Measurements from ENCODE around the gene DLG3. TPM values are rescaled to one million over a fixed set of nuclear protein-coding genes. Genes with fewer than 3 reads are reported as not detected.
"Not testable (repeated sequence)": the region's sequence is repeated elsewhere in the genome, so short reads cannot be mapped to it uniquely, and the experiment has no call there.

Gene DLG3
- total RNA-seq, 2 experiments from 2014 or later: 6.6 to 9.0 TPM

- Histone ChIP-seq H3K4me3 (ENCODE audit: low read length) (no peak overlapping the region), H3K27ac (ENCODE audit: low read depth in 1 of 2, low read length in 2 of 2) (no peak overlapping the region), H3K36me3 (ENCODE audit: insufficient read depth, low read length) (peaks cover 9% of the 10 kb centered on the region), H3K4me1 (ENCODE audit: insufficient read depth, low read length) (peaks cover 12% of the 10 kb centered on the region), H3K9me3 (ENCODE audit: control insufficient read depth in 1 of 2, insufficient read depth in 1 of 2, low read length in 2 of 2) (no peaks in the 10 kb centered on the region), H3K27me3 (ENCODE audit: control insufficient read depth in 1 of 2, insufficient read depth in 2 of 2, low read length in 2 of 2) (no peaks in the 10 kb centered on the region)
- CTCF ChIA-PET: no interaction called here
- Mint-ChIP-seq H3K4me3 (no peak overlapping the region), H3K36me3 (ENCODE audit: low read depth) (peaks cover 12% of the 10 kb centered on the region), H3K27ac (peak overlapping the region; percentile 36), H3K27me3 (no peaks in the 10 kb centered on the region), H3K9me3 (no peaks in the 10 kb centered on the region), H3K4me1 (ENCODE audit: low read depth) (peaks cover 10% of the 10 kb centered on the region)
- ATAC-seq (ENCODE audit: poor library complexity): no peak
- DNase-seq: no peak
- POLR2A ChIA-PET: no interaction called here
- intact Hi-C loops (cut with DNase I, micrococcal nuclease): no loop called here
- TF ChIP-seq CTCF (IDR thresholded peaks at IDR 0.05): no peak
Measured at GRCh38 chrX:70505451-70505841, 60.8 kb downstream of the DLG3 start.

GRCh38 chrX:70508296-70508911 is 63.8 kb downstream of the DLG3 start:
- DNase-seq (no peak), ATAC-seq (ENCODE audit: poor library complexity) (no peak)
- Mint-ChIP-seq H3K4me1 (ENCODE audit: low read depth) (peaks cover 10% of the 10 kb centered on the region), H3K9me3 (no peaks in the 10 kb centered on the region), H3K4me3 (no peak overlapping the region), H3K27me3 (no peaks in the 10 kb centered on the region), H3K27ac (no peak overlapping the region), H3K36me3 (ENCODE audit: low read depth) (no peaks in the 10 kb centered on the region)
- H3K36me3 ChIP-seq (ENCODE audit: insufficient read depth, low read length): no peaks in the 10 kb centered on the region
- ChIA-PET POLR2A (interaction anchor here (0.6 kb wide), 1 partner anchor 597 kb away, joined by 3 read pairs; no protein-coding TSS in a partner anchor), CTCF (no interaction called here)
- no peak overlapping the region for H3K4me3 ChIP-seq (ENCODE audit: low read length)
- no peaks in the 10 kb centered on the region for H3K27me3 ChIP-seq (ENCODE audit: control insufficient read depth in 1 of 2, insufficient read depth in 2 of 2, low read length in 2 of 2)
- no peak overlapping the region for H3K27ac ChIP-seq (ENCODE audit: low read depth in 1 of 2, low read length in 2 of 2)
- peaks cover 12% of the 10 kb centered on the region for H3K4me1 ChIP-seq (ENCODE audit: insufficient read depth, low read length)
- no peaks in the 10 kb centered on the region for H3K9me3 ChIP-seq (ENCODE audit: control insufficient read depth in 1 of 2, insufficient read depth in 1 of 2, low read length in 2 of 2)
- no peak for TF ChIP-seq CTCF (IDR thresholded peaks at IDR 0.05)
- intact Hi-C loops (cut with DNase I, micrococcal nuclease): no loop called here

- Mint-ChIP-seq H3K4me1 (ENCODE audit: low read depth) (peaks cover 10% of the 10 kb centered on the region), H3K36me3 (ENCODE audit: low read depth) (no peaks in the 10 kb centered on the region), H3K27me3 (no peaks in the 10 kb centered on the region), H3K9me3 (peaks cover 3% of the 10 kb centered on the region), H3K4me3 (no peak overlapping the region), H3K27ac (no peak overlapping the region)
- intact Hi-C loops (cut with DNase I, micrococcal nuclease): no loop called here
- ChIA-PET CTCF (no interaction called here), POLR2A (interaction anchor here (0.6 kb wide), 1 partner anchor 597 kb away, joined by 3 read pairs; no protein-coding TSS in a partner anchor)
- Histone ChIP-seq H3K27me3 (ENCODE audit: control insufficient read depth in 1 of 2, insufficient read depth in 2 of 2, low read length in 2 of 2) (no peaks in the 10 kb centered on the region), H3K4me1 (ENCODE audit: insufficient read depth, low read length) (peaks cover 9% of the 10 kb centered on the region), H3K27ac (ENCODE audit: low read depth in 1 of 2, low read length in 2 of 2) (no peak overlapping the region), H3K36me3 (ENCODE audit: insufficient read depth, low read length) (no peaks in the 10 kb centered on the region), H3K9me3 (ENCODE audit: control insufficient read depth in 1 of 2, insufficient read depth in 1 of 2, low read length in 2 of 2) (no peaks in the 10 kb centered on the region), H3K4me3 (ENCODE audit: low read length) (no peak overlapping the region)
- TF ChIP-seq CTCF (IDR thresholded peaks at IDR 0.05): no peak
- no peak for DNase-seq
- ATAC-seq (ENCODE audit: poor library complexity): no peak
Measured at GRCh38 chrX:70509078-70509477, 64.4 kb downstream of the DLG3 start.

- CTCF ChIA-PET; H3K27ac Mint-ChIP-seq; H3K36me3 Mint-ChIP-seq (ENCODE audit: low read depth); H3K9me3 ChIP-seq (ENCODE audit: control insufficient read depth in 1 of 2, insufficient read depth in 1 of 2, low read length in 2 of 2); DNase-seq; H3K4me1 Mint-ChIP-seq (ENCODE audit: low read depth); H3K36me3 ChIP-seq (ENCODE audit: insufficient read depth, low read length); H3K27ac ChIP-seq (ENCODE audit: low read depth in 1 of 2, low read length in 2 of 2); H3K27me3 ChIP-seq (ENCODE audit: control insufficient read depth in 1 of 2, insufficient read depth in 2 of 2, low read length in 2 of 2); POLR2A ChIA-PET; intact Hi-C loops (cut with DNase I, micrococcal nuclease); H3K9me3 Mint-ChIP-seq; ATAC-seq (ENCODE audit: poor library complexity); H3K27me3 Mint-ChIP-seq; H3K4me3 ChIP-seq (ENCODE audit: low read length); H3K4me1 ChIP-seq (ENCODE audit: insufficient read depth, low read length); H3K4me3 Mint-ChIP-seq: not testable (repeated sequence)
Measured at GRCh38 chrX:70515270-70515669, 70.6 kb downstream of the DLG3 start.

- H3K36me3 Mint-ChIP-seq (ENCODE audit: low read depth); H3K27me3 ChIP-seq (ENCODE audit: control insufficient read depth in 1 of 2, insufficient read depth in 2 of 2, low read length in 2 of 2); intact Hi-C loops (cut with DNase I, micrococcal nuclease); H3K27ac ChIP-seq (ENCODE audit: low read depth in 1 of 2, low read length in 2 of 2); H3K27ac Mint-ChIP-seq; H3K4me1 ChIP-seq (ENCODE audit: insufficient read depth, low read length); H3K4me3 ChIP-seq (ENCODE audit: low read length); H3K9me3 Mint-ChIP-seq; DNase-seq; H3K9me3 ChIP-seq (ENCODE audit: control insufficient read depth in 1 of 2, insufficient read depth in 1 of 2, low read length in 2 of 2); CTCF ChIA-PET; H3K4me3 Mint-ChIP-seq; ATAC-seq (ENCODE audit: poor library complexity); H3K36me3 ChIP-seq (ENCODE audit: insufficient read depth, low read length); H3K27me3 Mint-ChIP-seq; POLR2A ChIA-PET; H3K4me1 Mint-ChIP-seq (ENCODE audit: low read depth): not testable (repeated sequence)
Measured at GRCh38 chrX:70515692-70516091, 71.1 kb downstream of the DLG3 start.
